Endothelial cell of umbilical vein (primary cell): ENCODE data around the gene NCK2. TPM values are rescaled to one million over a fixed set of nuclear protein-coding genes. Genes with fewer than 3 reads are reported as not detected.

Experiments used
- BruUV-seq: library from RNA; stranded (reverse); fragments of 400-500 nt; replicated peaks from 2 replicates; lab custom pipeline; 2021; lab: Mats Ljungman, UMichigan
- CTCF ChIA-PET: fragments of 300-600, 350-600 bp; sonication (Branson Sonifier 250); formaldehyde crosslinking; loops from one replicate; lab custom pipeline; 2021; ENCODE audit warnings: antibody characterized with exemption, inconsistent platforms; lab: Charles Lee
- POLR2A ChIA-PET: fragments of 300-600, 350-600 bp; sonication (Branson Sonifier 250); formaldehyde crosslinking; loops from one replicate; lab custom pipeline; 2021; ENCODE audit warnings: antibody characterized with exemption, inconsistent platforms; lab: Charles Lee
- DNase-seq: peaks from one replicate; pipeline ENCODE4 v3.0.0-alpha.2; 2011; ENCODE audit warnings: low read depth, low spot score
- FAIRE-seq: peaks from 2 replicates; lab custom pipeline; 2011; peaks lifted over from hg19 to GRCh38; lab: Jason Lieb, UNC
- H2AFZ ChIP-seq: 2 replicates; pipeline ENCODE4 v1.6.0; 2012; ENCODE audit warnings: low read depth, low read length, control low read depth, inconsistent platforms
- H3K27ac ChIP-seq: 2 replicates; pipeline ENCODE4 v1.5.1; 2011; ENCODE audit warnings: low read depth, mild to moderate bottlenecking, control low read depth, low read length, moderate library complexity; ENCODE audit not compliant: insufficient read depth
- H3K27me3 ChIP-seq, 2 experiments: 2 replicates each; pipeline versions ENCODE4 v1.6.0 to v1.6.1; 2011; ENCODE audit warnings: low read length in 2 of 2, mixed read lengths in 1 of 2; ENCODE audit not compliant: control insufficient read depth in 2 of 2, insufficient read depth in 2 of 2
- H3K36me3 ChIP-seq, 2 experiments: 2 replicates in 1 of 2; 3 replicates in 1 of 2; pipeline ENCODE4 v1.5.1; 2011; ENCODE audit warnings: low read length in 2 of 2, mild to moderate bottlenecking in 1 of 2, moderate library complexity in 1 of 2; ENCODE audit not compliant: control insufficient read depth in 2 of 2, insufficient read depth in 2 of 2; ENCODE audit errors: extremely low read depth in 1 of 2
- H3K4me1 ChIP-seq: 3 replicates; pipeline ENCODE4 v1.5.1; 2011; ENCODE audit warnings: mild to moderate bottlenecking, low read length; ENCODE audit not compliant: control insufficient read depth, insufficient read depth; ENCODE audit errors: extremely low read depth
- H3K4me2 ChIP-seq: 2 replicates; pipeline ENCODE4 v1.6.1; 2011; ENCODE audit warnings: low read length, control low read depth, mixed read lengths; ENCODE audit not compliant: insufficient read depth
- H3K4me3 ChIP-seq, 3 experiments: fragments of 200-600 bp in 1 of 3; sonication (generic), shearing (Covaris generic) in 1 of 3; replicated peaks in 1 of 3; 2 replicates each; pipeline ENCODE4 v1.5.1; 2011 to 2016; ENCODE audit warnings: control low read depth in 3 of 3, low read length in 3 of 3, mild to moderate bottlenecking in 2 of 3, inconsistent platforms in 1 of 3, low read depth in 1 of 3, moderate library complexity in 1 of 3; ENCODE audit not compliant: insufficient read depth in 1 of 3
- H3K79me2 ChIP-seq: 2 replicates; pipeline ENCODE4 v1.6.0; 2012; ENCODE audit warnings: low read length, inconsistent platforms; ENCODE audit not compliant: control insufficient read depth, insufficient read depth
- H3K9ac ChIP-seq: replicated peaks from 2 replicates; pipeline ENCODE3; 2011; ENCODE audit warnings: low read length, control low read depth; ENCODE audit not compliant: insufficient read depth; ENCODE audit errors: extremely low read depth
- H3K9me1 ChIP-seq: replicated peaks from 3 replicates; pipeline ENCODE4 v1.6.0; 2011; ENCODE audit warnings: mild to moderate bottlenecking, low read length; ENCODE audit not compliant: control insufficient read depth, insufficient read depth; ENCODE audit errors: extremely low read depth
- H3K9me3 ChIP-seq: replicated peaks from 2 replicates; pipeline ENCODE4 v1.5.1; 2012; ENCODE audit warnings: low read length, inconsistent platforms; ENCODE audit not compliant: control insufficient read depth, insufficient read depth
- H4K20me1 ChIP-seq: replicated peaks from 2 replicates; pipeline ENCODE3; 2011; ENCODE audit warnings: mild to moderate bottlenecking, low read length; ENCODE audit not compliant: control insufficient read depth, insufficient read depth; ENCODE audit errors: extremely low read depth
- EZH2 ChIP-seq: IDR thresholded peaks from 2 replicates; pipeline ENCODE4 v1.6.1; 2012; ENCODE audit warnings: borderline replicate concordance, low read depth, mild to moderate bottlenecking, moderate library complexity, low read length, inconsistent platforms; ENCODE audit not compliant: severe bottlenecking
- FOS ChIP-seq: IDR thresholded peaks from 2 replicates; pipeline ENCODE4 v1.6.1; 2011; ENCODE audit warnings: mild to moderate bottlenecking, low read length, moderate library complexity, borderline replicate concordance; ENCODE audit not compliant: insufficient read depth
- GATA2 ChIP-seq: IDR thresholded peaks from 2 replicates; pipeline ENCODE4 v1.7.0; 2011; ENCODE audit warnings: low read depth, mild to moderate bottlenecking, moderate library complexity, mixed read lengths, low read length; ENCODE audit not compliant: insufficient read length, insufficient read depth
- JUN ChIP-seq: IDR thresholded peaks from 2 replicates; pipeline ENCODE4 v1.6.1; 2011; ENCODE audit warnings: borderline replicate concordance, low read depth; ENCODE audit not compliant: insufficient read length, insufficient read depth
- MYC ChIP-seq: IDR thresholded peaks from one replicate; pipeline ENCODE4 v1.6.1; 2011; ENCODE audit warnings: mild to moderate bottlenecking, low read depth, low read length
- POLR2A ChIP-seq: IDR thresholded peaks from 2 replicates; pipeline ENCODE4 v1.6.1; 2012; ENCODE audit warnings: low read depth, mild to moderate bottlenecking, control low read depth, low read length
- POLR2AphosphoS5 ChIP-seq: IDR thresholded peaks from 2 replicates; pipeline ENCODE4 v1.6.1; 2012; ENCODE audit warnings: low read depth, mild to moderate bottlenecking, control low read depth, low read length, moderate library complexity; ENCODE audit not compliant: insufficient read depth
- dilution Hi-C: fragments of 300-500 bp; cut with MboI; formaldehyde crosslinking; loops from one replicate; pipeline ENCODE4 v1.15.0; 2019; ENCODE audit warnings: low sequenced_read_pairs; ENCODE audit not compliant: extremely low pct_ligation_motif_present
- intact Hi-C: fragments of 100-400 bp; cut with micrococcal nuclease; formaldehyde crosslinking; loops from one replicate; pipeline ENCODE4 v1.10.0; 2022
- polyA plus RNA-seq, 4 experiments: library from polyadenylated mRNA; depleted of rRNA in 3 of 4; stranded (reverse) in 3 of 4; unstranded in 1 of 4; fragments of >200 nt; gene quantifications; 2 replicates each; pipeline versions ENCODE4 v1.2.1 to v1.2.3, GENCODE V29; 2011 to 2012; ENCODE audit warnings: missing spikeins in 1 of 4
- total RNA-seq: library from RNA; stranded (reverse); gene quantifications from 2 replicates; pipeline ENCODE4 v1.2.3, GENCODE V29; 2021
- TF ChIP-seq, protein P1 (sequence below), 2 donors: IDR thresholded peaks; 1 replicate in 1 of 2; 2 replicates in 1 of 2; pipeline ENCODE4 v1.5.1; 2011; ENCODE audit warnings: low read length in 2 of 2, mild to moderate bottlenecking in 2 of 2, moderate library complexity in 2 of 2, control low read depth in 1 of 2, inconsistent platforms in 1 of 2, low read depth in 1 of 2; ENCODE audit not compliant: insufficient read depth in 1 of 2; ENCODE audit errors: extremely low read depth in 1 of 2
- TF ChIP-seq, protein P2 (sequence below): IDR thresholded peaks from 2 replicates; pipeline ENCODE4 v1.6.1; 2011; ENCODE audit not compliant: insufficient read depth, insufficient read length

NCK2 gene
- total and polyA plus RNA-seq, 2 donors (not counting 3 experiments of a cell fraction or from before 2014, with no cell fraction given): 23.8 to 39.1 TPM

DNA sequence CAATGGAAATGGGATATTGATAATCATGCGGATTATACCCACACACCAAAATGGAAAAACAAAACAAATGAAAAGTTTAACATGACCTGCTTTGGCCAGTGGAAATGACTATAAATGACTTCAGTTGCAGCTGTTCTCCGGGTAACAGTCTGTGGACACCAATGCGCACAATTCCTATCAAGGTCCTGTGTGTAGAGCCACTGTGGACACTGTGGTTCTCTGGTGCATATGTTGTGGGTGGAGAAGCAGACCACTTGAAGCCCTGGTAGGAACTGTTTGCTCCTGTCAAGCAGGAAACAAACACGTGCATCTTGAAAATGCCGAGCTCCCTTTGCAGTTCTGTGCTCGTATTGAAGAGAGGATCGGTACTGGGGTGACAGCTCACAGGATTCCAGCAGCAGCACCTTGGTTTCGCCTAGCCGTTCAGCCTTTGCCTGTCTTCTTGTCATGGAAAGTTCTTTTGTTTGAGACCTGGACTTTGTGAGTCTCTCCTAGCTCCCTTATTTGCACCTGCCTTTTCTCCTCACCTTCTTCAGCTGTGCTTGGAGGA is 32.9 kb downstream of the NCK2 start:
- H3K4me2 ChIP-seq: no peak overlapping the region
- H3K4me3 ChIP-seq: no peak overlapping the region
- ChIA-PET POLR2A (no interaction called here), CTCF (interaction anchor here (0.6 kb wide), 1 partner anchor 169 kb away, joined by 6 read pairs; no protein-coding TSS in a partner anchor)
- intact Hi-C loops (no loop called here), dilution Hi-C loops (no loop called here)
- H3K36me3 ChIP-seq: no peaks in the 10 kb centered on the region
- no peak overlapping the region for H2AFZ ChIP-seq
- DNase-seq (no peak), FAIRE-seq (no peak)
- H3K9me3 ChIP-seq: no peaks in the 10 kb centered on the region
- TF ChIP-seq FOS (no peak), GATA2 (no peak), POLR2A (no peak), JUN (no peak), EZH2 (no peak), MYC (no peak), POLR2AphosphoS5 (no peak)
- TF ChIP-seq, protein P1, sequence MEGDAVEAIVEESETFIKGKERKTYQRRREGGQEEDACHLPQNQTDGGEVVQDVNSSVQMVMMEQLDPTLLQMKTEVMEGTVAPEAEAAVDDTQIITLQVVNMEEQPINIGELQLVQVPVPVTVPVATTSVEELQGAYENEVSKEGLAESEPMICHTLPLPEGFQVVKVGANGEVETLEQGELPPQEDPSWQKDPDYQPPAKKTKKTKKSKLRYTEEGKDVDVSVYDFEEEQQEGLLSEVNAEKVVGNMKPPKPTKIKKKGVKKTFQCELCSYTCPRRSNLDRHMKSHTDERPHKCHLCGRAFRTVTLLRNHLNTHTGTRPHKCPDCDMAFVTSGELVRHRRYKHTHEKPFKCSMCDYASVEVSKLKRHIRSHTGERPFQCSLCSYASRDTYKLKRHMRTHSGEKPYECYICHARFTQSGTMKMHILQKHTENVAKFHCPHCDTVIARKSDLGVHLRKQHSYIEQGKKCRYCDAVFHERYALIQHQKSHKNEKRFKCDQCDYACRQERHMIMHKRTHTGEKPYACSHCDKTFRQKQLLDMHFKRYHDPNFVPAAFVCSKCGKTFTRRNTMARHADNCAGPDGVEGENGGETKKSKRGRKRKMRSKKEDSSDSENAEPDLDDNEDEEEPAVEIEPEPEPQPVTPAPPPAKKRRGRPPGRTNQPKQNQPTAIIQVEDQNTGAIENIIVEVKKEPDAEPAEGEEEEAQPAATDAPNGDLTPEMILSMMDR (IDR thresholded peaks at IDR 0.05; ENCODE audit: extremely low read depth in 1 of 2, insufficient read depth in 1 of 2, low read depth in 1 of 2, low read length in 2 of 2): no peak
- TF ChIP-seq, protein P2, sequence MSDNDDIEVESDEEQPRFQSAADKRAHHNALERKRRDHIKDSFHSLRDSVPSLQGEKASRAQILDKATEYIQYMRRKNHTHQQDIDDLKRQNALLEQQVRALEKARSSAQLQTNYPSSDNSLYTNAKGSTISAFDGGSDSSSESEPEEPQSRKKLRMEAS: no peak
- H3K79me2 ChIP-seq: peaks cover 38% of the 10 kb centered on the region
- no peaks in the 10 kb centered on the region for H3K9me1 ChIP-seq
- H3K27ac ChIP-seq: no peak overlapping the region
- H3K9ac ChIP-seq: no peak overlapping the region
- H3K4me1 ChIP-seq: peaks cover 2% of the 10 kb centered on the region
- no peaks in the 10 kb centered on the region for H3K27me3 ChIP-seq
- no peaks in the 10 kb centered on the region for H4K20me1 ChIP-seq
- BruUV-seq: no TSS peak
